OCI-LY1 (cell line): ENCODE measurements around the gene PPP5C.

ENCODE experiments used
- H2AFZ ChIP-seq: fragments of 200-600 bp; sonication (generic), shearing (Covaris generic); 2 replicates; pipeline ENCODE4 v1.6.0; 2014; ENCODE audit warnings: antibody characterized with exemption, mild to moderate bottlenecking, low read length
- H3F3A ChIP-seq: fragments of 200-600 bp; sonication (generic), shearing (Covaris generic); 2 replicates; pipeline ENCODE4 v1.6.0; 2014; ENCODE audit warnings: mild to moderate bottlenecking, antibody characterized with exemption, low read length, moderate library complexity; ENCODE audit not compliant: insufficient read depth
- H3K27ac ChIP-seq: fragments of 200-600 bp; sonication (generic); 2 replicates; pipeline ENCODE4 v1.5.1; 2014; ENCODE audit warnings: low read length, mixed run types, mild to moderate bottlenecking, low read depth; ENCODE audit not compliant: poor library complexity, severe bottlenecking
- H3K27me3 ChIP-seq: fragments of 200-600 bp; sonication (generic); 2 replicates; pipeline ENCODE4 v1.6.0; 2014; ENCODE audit warnings: antibody characterized with exemption, mild to moderate bottlenecking, low read length, moderate library complexity; ENCODE audit not compliant: insufficient read depth
- H3K36me3 ChIP-seq: fragments of 200-600 bp; sonication (generic); 2 replicates; pipeline ENCODE4 v1.6.1; 2014; ENCODE audit warnings: mild to moderate bottlenecking, antibody characterized with exemption, low read length, moderate library complexity, mixed read lengths; ENCODE audit not compliant: insufficient read depth
- H3K4me1 ChIP-seq: fragments of 200-600 bp; sonication (generic); 2 replicates; pipeline ENCODE4 v1.5.1; 2014; ENCODE audit warnings: mild to moderate bottlenecking, low read length, moderate library complexity; ENCODE audit not compliant: insufficient read depth, severe bottlenecking
- H3K4me2 ChIP-seq: fragments of 200-600 bp; sonication (generic), shearing (Covaris generic); 2 replicates; pipeline ENCODE4 v1.6.1; 2014; ENCODE audit warnings: low read length
- H3K4me3 ChIP-seq: fragments of 200-600 bp; sonication (generic); 2 replicates; pipeline ENCODE4 v1.5.1; 2014; ENCODE audit warnings: low read length, low read depth, mild to moderate bottlenecking, mixed read lengths; ENCODE audit not compliant: poor library complexity, severe bottlenecking
- H3K79me2 ChIP-seq: fragments of 200-600 bp; shearing (Covaris generic); 2 replicates; pipeline ENCODE4 v1.6.1; 2016; ENCODE audit warnings: mixed run types, low read length, mixed read lengths; ENCODE audit not compliant: insufficient read depth
- H3K9ac ChIP-seq: fragments of 200-600 bp; sonication (generic), shearing (Covaris generic); 2 replicates; pipeline ENCODE4 v1.6.1; 2014; ENCODE audit warnings: mild to moderate bottlenecking, low read length, mixed read lengths
- H3K9me2 ChIP-seq: fragments of 200-600 bp; sonication (generic), shearing (Covaris generic); 2 replicates; pipeline ENCODE4 v1.6.1; 2014; ENCODE audit warnings: low read depth, mild to moderate bottlenecking, low read length, mixed read lengths
- H3K9me3 ChIP-seq: fragments of 200-600 bp; shearing (Covaris generic); 2 replicates; pipeline ENCODE4 v1.6.1; 2014; ENCODE audit warnings: low read length, mixed read lengths
- H4K20me1 ChIP-seq: fragments of 200-600 bp; sonication (generic), shearing (Covaris generic); 2 replicates; pipeline ENCODE4 v1.6.0; 2016; ENCODE audit warnings: mild to moderate bottlenecking, low read length; ENCODE audit not compliant: insufficient read depth
- EZH2 ChIP-seq: fragments of 200-600 bp; sonication (generic), shearing (Covaris generic); IDR thresholded peaks from 2 replicates; pipeline ENCODE4 v1.8.0; 2017; ENCODE audit warnings: borderline replicate concordance, mixed run types, mild to moderate bottlenecking, antibody characterized with exemption, low read length, moderate library complexity, mixed read lengths
- TF ChIP-seq, protein P1 (sequence below): fragments of 200-600 bp; sonication (generic), shearing (Covaris generic); IDR thresholded peaks from 2 replicates; pipeline ENCODE4 v1.5.1; 2017; ENCODE audit warnings: mild to moderate bottlenecking, antibody characterized with exemption, low read length, moderate library complexity, mixed read lengths

Gene PPP5C

GRCh38 chr19:46384396-46384795 is 37.5 kb downstream of the PPP5C start:
- Histone ChIP-seq H3K36me3 (peaks cover 92% of the 10 kb centered on the region), H3K4me3 (no peak overlapping the region), H3K9ac (no peak overlapping the region), H3K27ac (no peak overlapping the region), H3K4me2 (no peak overlapping the region), H4K20me1 (no peaks in the 10 kb centered on the region), H3K9me3 (no peaks in the 10 kb centered on the region), H3F3A (no peaks in the 10 kb centered on the region), H2AFZ (no peak overlapping the region), H3K9me2 (no peaks in the 10 kb centered on the region), H3K4me1 (no peaks in the 10 kb centered on the region), H3K79me2 (no peaks in the 10 kb centered on the region), H3K27me3 (no peaks in the 10 kb centered on the region)
- no peak for TF ChIP-seq EZH2
- TF ChIP-seq, protein P1, sequence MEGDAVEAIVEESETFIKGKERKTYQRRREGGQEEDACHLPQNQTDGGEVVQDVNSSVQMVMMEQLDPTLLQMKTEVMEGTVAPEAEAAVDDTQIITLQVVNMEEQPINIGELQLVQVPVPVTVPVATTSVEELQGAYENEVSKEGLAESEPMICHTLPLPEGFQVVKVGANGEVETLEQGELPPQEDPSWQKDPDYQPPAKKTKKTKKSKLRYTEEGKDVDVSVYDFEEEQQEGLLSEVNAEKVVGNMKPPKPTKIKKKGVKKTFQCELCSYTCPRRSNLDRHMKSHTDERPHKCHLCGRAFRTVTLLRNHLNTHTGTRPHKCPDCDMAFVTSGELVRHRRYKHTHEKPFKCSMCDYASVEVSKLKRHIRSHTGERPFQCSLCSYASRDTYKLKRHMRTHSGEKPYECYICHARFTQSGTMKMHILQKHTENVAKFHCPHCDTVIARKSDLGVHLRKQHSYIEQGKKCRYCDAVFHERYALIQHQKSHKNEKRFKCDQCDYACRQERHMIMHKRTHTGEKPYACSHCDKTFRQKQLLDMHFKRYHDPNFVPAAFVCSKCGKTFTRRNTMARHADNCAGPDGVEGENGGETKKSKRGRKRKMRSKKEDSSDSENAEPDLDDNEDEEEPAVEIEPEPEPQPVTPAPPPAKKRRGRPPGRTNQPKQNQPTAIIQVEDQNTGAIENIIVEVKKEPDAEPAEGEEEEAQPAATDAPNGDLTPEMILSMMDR = no peak

GRCh38 chr19:46385636-46386035 is 38.7 kb downstream of the PPP5C start:
- Histone ChIP-seq H3K36me3 (peaks cover 92% of the 10 kb centered on the region), H3K9ac (no peak overlapping the region)

GRCh38 chr19:46386151-46386550 is 39.3 kb downstream of the PPP5C start:
- H3K9me3 ChIP-seq = no peaks in the 10 kb centered on the region
- no peak overlapping the region for H3K9ac ChIP-seq
- H4K20me1 ChIP-seq = no peaks in the 10 kb centered on the region
- H3K27me3 ChIP-seq = no peaks in the 10 kb centered on the region
- H3K36me3 ChIP-seq = peaks cover 92% of the 10 kb centered on the region
- H3K4me2 ChIP-seq = no peak overlapping the region
- no peaks in the 10 kb centered on the region for H3K9me2 ChIP-seq
- H3K4me3 ChIP-seq = no peak overlapping the region
- H3K27ac ChIP-seq = no peak overlapping the region
- no peaks in the 10 kb centered on the region for H3F3A ChIP-seq
- H3K4me1 ChIP-seq = no peaks in the 10 kb centered on the region
- H2AFZ ChIP-seq = no peak overlapping the region
- no peaks in the 10 kb centered on the region for H3K79me2 ChIP-seq
- TF ChIP-seq, protein P1 = no peak
- no peak for TF ChIP-seq EZH2

More at GRCh38 chr19:46385636-46386035, 38.7 kb downstream of the PPP5C start:
- no peaks in the 10 kb centered on the region for H4K20me1 ChIP-seq
- H3K4me1 ChIP-seq = no peaks in the 10 kb centered on the region
- H3K4me2 ChIP-seq = no peak overlapping the region
- H3K9me3 ChIP-seq = no peaks in the 10 kb centered on the region
- no peak overlapping the region for H3K27ac ChIP-seq
- H2AFZ ChIP-seq = no peak overlapping the region
- H3K9me2 ChIP-seq = no peaks in the 10 kb centered on the region
- no peaks in the 10 kb centered on the region for H3K79me2 ChIP-seq
- TF ChIP-seq, protein P1 = no peak
- TF ChIP-seq EZH2 = no peak
- H3K4me3 ChIP-seq = no peak overlapping the region
- H3F3A ChIP-seq = no peaks in the 10 kb centered on the region
- H3K27me3 ChIP-seq = no peaks in the 10 kb centered on the region
